GM21528 (cell line): Measurements from ENCODE around the gene UBE2L6.

Experiments
- ATAC-seq: cut with Tn5 transposase; IDR thresholded peaks from one replicate; pipeline ENCODE4 v1.9.1; 2021; ENCODE audit warnings: mild to moderate bottlenecking, moderate library complexity; ENCODE audit not compliant: unreplicated experiment, low FRiP score

The UBE2L6 gene

GRCh38 chr11:57530596-57531507 lies 36.6 kb downstream of the UBE2L6 start, which contains the start of gene TIMM10:
TSS of gene TIMM10 (minus strand) at chr11:57530754. CDS start at chr11:57530189, 565 bp downstream.
- peak; percentile 97 for ATAC-seq

- no peak for ATAC-seq
These were observed 37.3 kb downstream of the UBE2L6 start for GRCh38 chr11:57530215-57530595.

- ATAC-seq = no peak
These were observed 38.5 kb downstream of the UBE2L6 start for GRCh38 chr11:57529012-57529411.

- no peak for ATAC-seq
These were observed 40.3 kb downstream of the UBE2L6 start for GRCh38 chr11:57527056-57527631.

- ATAC-seq = no peak
These were observed 44.1 kb downstream of the UBE2L6 start for GRCh38 chr11:57523419-57523818.

GRCh38 chr11:57521116-57521515 lies 46.4 kb downstream of the UBE2L6 start:
- no peak for ATAC-seq

- no peak for ATAC-seq
These were observed 51.4 kb downstream of the UBE2L6 start for GRCh38 chr11:57516061-57516443.

- peak; percentile 57 for ATAC-seq
These were observed 52.0 kb downstream of the UBE2L6 start, which contains the start of gene SLC43A1 for GRCh38 chr11:57515332-57516060. TSS of gene SLC43A1 (minus strand) at chr11:57515702. CDS start at chr11:57514111, 1,591 bp downstream.

- peak; percentile 45 for ATAC-seq
These were observed 52.7 kb downstream of the UBE2L6 start for GRCh38 chr11:57514538-57515331.

GRCh38 chr11:57513911-57514537 lies 53.4 kb downstream of the UBE2L6 start:
- ATAC-seq = peak; percentile 30

GRCh38 chr11:57513452-57513795 lies 54.0 kb downstream of the UBE2L6 start:
- ATAC-seq = no peak

- no peak for ATAC-seq
These were observed 54.6 kb downstream of the UBE2L6 start for GRCh38 chr11:57512646-57513451.

GRCh38 chr11:57511741-57512430 lies 55.6 kb downstream of the UBE2L6 start:
- no peak for ATAC-seq

GRCh38 chr11:57508341-57509170 lies 58.9 kb downstream of the UBE2L6 start:
- no peak for ATAC-seq

GRCh38 chr11:57506522-57506921 lies 61.0 kb downstream of the UBE2L6 start:
- no peak for ATAC-seq

- no peak for ATAC-seq
These were observed 63.0 kb downstream of the UBE2L6 start for GRCh38 chr11:57504511-57504910.

GRCh38 chr11:57502870-57503269 lies 64.6 kb downstream of the UBE2L6 start:
- no peak for ATAC-seq

GRCh38 chr11:57502376-57502775 lies 65.1 kb downstream of the UBE2L6 start:
- ATAC-seq = no peak
